HG02973 (cell line): ENCODE results near the gene TMEM130.
"Not testable (repeated sequence)": the region's sequence is repeated elsewhere in the genome, so short reads cannot be mapped to it uniquely, and the experiment has no call there.

Source experiments
- ATAC-seq: cut with Tn5 transposase; IDR thresholded peaks from one replicate; pipeline ENCODE4 v1.9.1; 2021; ENCODE audit warnings: moderate library complexity; ENCODE audit not compliant: unreplicated experiment

The TMEM130 gene

GRCh38 chr7:98842552-98842951 lies 27.3 kb downstream of the TMEM130 start:
- not testable (repeated sequence) for ATAC-seq

- ATAC-seq, result no peak
Observed at GRCh38 chr7:98841179-98841997, 28.4 kb downstream of the TMEM130 start.

- ATAC-seq, result no peak
Observed at GRCh38 chr7:98840722-98841121, 29.1 kb downstream of the TMEM130 start.

GRCh38 chr7:98840096-98840495 lies 29.7 kb downstream of the TMEM130 start:
- ATAC-seq, result no peak

- no peak for ATAC-seq
Observed at GRCh38 chr7:98837630-98837972, 32.2 kb downstream of the TMEM130 start.

- ATAC-seq, result no peak
Observed at GRCh38 chr7:98836811-98837629, 32.8 kb downstream of the TMEM130 start.

GRCh38 chr7:98834949-98835348 lies 34.9 kb downstream of the TMEM130 start:
- ATAC-seq, result no peak

GRCh38 chr7:98833022-98833421 lies 36.8 kb downstream of the TMEM130 start:
- no peak for ATAC-seq

GRCh38 chr7:98831641-98832221 lies 38.1 kb downstream of the TMEM130 start:
- ATAC-seq, result no peak

- ATAC-seq, result no peak
Observed at GRCh38 chr7:98830972-98831548, 38.8 kb downstream of the TMEM130 start.

GRCh38 chr7:98828368-98828767 lies 41.4 kb downstream of the TMEM130 start:
- ATAC-seq, result no peak

- no peak for ATAC-seq
Observed at GRCh38 chr7:98827258-98827657, 42.6 kb downstream of the TMEM130 start.

- no peak for ATAC-seq
Observed at GRCh38 chr7:98826811-98827231, 43.0 kb downstream of the TMEM130 start.

GRCh38 chr7:98826387-98826786 lies 43.4 kb downstream of the TMEM130 start:
- no peak for ATAC-seq

GRCh38 chr7:98823226-98823625 lies 46.6 kb downstream of the TMEM130 start:
- ATAC-seq, result no peak

- no peak for ATAC-seq
Observed at GRCh38 chr7:98821348-98821747, 48.5 kb downstream of the TMEM130 start.

GRCh38 chr7:98816967-98817710 lies 52.7 kb downstream of the TMEM130 start:
- ATAC-seq, result no peak

- ATAC-seq, result no peak
Observed at GRCh38 chr7:98816241-98816640, 53.6 kb downstream of the TMEM130 start.

- ATAC-seq, result no peak
Observed at GRCh38 chr7:98815313-98815712, 54.5 kb downstream of the TMEM130 start.

- ATAC-seq, result no peak
Observed at GRCh38 chr7:98811299-98811698, 58.5 kb downstream of the TMEM130 start.
